HG03108 (cell line): Measurements from ENCODE around the gene FADS2.

Source experiments
- ATAC-seq: cut with Tn5 transposase; IDR thresholded peaks from one replicate; pipeline ENCODE4 v1.9.1; 2021; ENCODE audit warnings: moderate library complexity; ENCODE audit not compliant: unreplicated experiment

FADS2 gene

DNA sequence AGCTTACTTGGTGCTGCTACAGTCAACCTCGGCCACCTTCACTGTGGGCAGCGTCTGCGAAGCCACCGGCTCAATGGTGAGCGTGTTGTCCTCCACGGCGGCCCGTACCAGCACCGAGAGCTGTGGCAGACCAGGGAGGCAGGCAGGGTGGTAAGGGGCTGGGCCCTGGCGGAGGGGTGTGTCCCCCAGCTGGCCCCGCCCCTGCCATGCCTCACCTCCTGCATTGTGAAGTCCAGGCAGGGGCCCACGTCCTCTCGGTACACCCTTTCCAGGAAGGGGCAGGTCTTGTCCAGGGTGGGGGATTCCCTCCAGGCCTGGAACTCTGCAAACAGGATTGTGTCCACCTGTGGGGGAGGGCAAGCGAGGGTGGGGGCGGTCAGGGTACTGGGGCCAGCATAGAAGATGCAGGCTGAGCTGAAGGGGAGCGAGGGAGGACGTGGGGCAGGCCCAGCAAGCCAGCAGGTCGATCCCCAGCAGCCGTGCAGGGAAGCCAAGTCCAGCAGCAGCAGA lies 76.5 kb downstream of the FADS2 start:
- ATAC-seq: no peak

DNA sequence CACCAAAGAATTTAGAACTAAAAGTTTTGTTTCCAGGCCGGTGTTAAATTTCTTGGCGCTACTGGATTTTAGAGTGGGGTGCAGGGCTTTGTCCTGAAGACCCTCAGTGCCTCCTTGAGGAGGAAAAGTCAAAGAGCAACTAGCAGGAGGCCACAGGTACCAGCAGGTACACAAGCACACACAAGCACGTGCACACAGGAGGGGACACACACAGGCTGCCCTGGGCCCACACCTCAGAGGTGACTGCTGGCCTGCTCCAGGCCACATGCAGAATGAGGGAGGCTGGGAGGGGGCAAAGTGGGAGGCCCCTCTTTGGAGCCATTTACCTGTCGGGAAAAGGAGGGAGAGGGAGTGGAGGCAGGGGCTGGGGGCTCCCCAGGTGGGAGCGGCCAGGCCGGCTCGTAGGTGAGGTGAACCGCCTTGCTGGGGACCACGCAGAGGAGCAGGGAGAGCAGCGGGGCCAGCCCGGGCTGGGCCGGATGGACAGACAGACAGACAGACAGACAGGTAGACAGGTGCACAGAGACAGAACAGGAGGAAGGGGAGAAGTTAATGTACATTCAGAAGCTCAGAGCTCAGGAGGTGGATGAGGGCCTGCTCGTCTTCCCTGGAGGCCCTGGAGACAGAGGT lies 77.1 kb downstream of the FADS2 start:
- ATAC-seq: no peak

DNA sequence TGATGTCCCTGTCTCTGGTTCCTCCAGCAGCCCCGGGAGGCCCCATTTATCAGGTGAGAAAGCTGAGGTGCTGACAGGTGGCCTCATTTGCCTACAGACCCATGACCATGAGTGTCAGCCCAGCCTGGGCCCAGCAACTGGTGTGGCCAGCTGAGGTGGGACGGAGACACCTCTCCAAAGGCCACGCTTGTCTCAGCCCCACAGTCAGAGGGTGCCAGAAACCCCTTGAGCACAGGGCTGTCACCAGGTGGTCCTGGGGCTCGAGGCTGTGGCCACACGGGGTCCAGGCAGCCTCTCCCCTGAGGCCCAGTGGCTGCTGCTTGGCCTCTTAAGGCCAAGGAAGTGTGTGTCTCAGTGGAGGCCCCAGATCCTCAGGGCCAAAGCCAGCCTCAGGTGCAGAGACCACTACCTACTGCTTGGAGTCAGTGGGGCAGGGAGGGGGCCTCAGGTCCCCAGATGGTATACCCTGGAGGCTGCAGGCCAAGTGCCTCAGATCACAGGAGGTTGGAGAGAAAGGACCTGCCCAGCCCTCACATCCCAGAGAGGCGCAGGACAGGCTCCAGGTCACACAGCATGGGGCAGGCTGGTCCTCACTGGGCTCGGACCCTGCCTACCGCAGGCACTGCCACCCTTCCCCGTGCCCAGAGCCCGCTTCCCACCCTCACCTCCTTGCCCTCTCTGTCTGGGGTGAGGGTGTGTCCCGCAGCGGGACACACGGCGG lies 77.9 kb downstream of the FADS2 start:
- no peak for ATAC-seq

DNA sequence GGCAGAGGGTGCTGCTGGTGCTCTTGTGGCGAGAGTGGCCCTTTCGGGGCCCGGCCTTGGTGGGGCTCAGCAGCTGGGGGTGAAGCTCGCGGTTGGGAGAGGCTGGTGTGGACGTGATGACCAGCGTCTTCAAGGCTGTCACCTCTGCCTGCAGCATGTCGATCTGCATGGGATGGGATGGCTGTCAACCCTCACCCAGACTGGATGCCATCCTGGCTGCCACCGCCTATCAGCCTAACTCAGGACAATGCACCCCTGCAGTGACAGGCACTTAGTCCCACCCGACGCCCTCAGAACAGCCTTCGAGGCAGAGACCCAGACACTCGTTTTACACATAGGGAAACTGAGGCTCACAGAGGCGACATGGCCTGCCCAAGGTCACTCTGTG lies 78.4 kb downstream of the FADS2 start:
- ATAC-seq: no peak

DNA sequence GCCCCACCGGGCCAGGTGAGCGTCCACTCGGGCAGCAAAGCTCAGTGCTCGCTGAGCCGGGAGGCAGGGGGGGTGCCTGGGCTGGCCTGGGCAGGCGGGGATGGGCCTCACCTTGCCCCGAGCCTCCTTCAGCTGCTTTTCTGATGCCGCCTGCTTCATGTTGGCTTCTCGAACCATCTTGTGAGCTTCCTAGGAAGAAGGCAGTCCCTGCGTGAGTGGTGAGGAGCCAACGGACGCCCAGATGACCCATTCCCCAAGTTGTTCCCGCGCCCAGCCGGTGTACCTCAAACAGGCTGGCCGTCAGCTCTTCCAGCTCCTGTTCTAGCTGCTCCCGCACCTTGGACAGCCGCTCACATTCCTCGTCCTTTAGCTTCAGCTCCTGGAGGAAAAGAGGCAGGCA lies 79.2 kb downstream of the FADS2 start:
- no peak for ATAC-seq

DNA sequence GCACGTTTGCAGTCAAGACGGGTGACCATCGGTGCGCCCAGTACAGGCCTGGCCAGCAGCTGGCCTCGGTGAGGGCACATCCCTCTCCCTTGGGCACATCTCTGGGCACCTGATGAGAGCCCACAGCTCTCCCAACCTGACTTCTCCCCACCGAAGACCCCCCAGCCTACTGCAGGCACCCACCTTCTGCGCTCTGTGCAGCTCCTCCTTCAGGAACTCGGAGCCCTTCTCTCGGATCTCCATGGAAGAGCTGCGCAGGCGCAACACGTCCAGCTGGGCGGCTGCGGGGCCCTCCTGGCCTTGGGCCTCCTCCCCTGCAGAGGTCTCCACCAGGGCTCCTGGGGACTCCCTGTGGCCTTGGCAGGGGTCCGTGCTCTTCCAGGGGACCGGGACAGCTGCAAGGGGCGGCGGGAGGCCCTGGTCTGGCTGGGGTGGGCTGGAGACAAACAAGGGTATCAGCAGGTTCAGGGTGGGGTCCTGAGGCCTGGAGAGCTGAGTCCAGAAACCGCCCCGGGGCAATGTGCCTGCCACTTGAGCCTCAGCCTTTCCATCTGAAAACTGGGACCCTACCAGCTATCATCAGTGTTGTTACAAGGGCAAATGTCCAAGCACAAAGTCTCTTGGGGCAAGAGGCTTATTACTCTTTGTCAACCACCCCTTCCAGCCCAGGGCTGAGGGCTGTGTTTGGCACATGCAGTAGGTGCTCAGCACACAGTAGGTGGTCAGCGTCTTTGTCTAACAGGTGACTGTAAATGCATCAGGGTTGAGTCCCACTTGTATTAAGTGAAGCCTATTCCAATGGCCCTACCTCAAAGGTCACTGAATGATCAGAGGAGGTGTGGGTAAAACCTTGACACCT lies 80.0 kb downstream of the FADS2 start:
- no peak for ATAC-seq

DNA sequence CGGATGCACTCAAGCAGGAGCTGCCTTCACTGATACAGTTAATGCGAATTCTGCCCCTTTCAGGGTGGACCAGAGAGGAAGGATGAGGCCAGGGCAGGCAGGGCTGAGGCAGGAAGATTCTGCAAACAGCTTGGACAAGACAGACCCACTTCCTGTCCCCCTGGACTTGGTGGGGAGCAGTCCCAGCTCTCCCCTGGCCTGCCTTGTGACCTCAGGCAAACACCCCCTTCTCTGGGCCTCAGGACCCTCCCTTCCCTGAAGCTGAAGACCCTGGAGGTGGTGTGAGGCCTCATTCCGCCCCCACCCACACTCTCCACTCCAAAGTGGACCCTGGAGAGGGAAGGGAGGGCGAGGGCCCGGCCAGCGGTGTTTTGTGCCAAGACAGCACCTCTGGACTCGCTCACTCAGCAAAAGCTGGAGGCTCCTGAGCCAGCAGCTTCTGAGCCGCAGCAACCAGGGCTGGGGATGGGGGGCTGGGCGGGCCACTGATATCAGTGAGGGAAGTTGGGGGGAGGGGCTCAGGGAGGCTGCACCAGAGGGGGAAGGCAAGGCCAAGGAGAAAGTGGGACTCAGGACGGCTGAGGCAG lies 80.7 kb downstream of the FADS2 start:
- no peak for ATAC-seq

DNA sequence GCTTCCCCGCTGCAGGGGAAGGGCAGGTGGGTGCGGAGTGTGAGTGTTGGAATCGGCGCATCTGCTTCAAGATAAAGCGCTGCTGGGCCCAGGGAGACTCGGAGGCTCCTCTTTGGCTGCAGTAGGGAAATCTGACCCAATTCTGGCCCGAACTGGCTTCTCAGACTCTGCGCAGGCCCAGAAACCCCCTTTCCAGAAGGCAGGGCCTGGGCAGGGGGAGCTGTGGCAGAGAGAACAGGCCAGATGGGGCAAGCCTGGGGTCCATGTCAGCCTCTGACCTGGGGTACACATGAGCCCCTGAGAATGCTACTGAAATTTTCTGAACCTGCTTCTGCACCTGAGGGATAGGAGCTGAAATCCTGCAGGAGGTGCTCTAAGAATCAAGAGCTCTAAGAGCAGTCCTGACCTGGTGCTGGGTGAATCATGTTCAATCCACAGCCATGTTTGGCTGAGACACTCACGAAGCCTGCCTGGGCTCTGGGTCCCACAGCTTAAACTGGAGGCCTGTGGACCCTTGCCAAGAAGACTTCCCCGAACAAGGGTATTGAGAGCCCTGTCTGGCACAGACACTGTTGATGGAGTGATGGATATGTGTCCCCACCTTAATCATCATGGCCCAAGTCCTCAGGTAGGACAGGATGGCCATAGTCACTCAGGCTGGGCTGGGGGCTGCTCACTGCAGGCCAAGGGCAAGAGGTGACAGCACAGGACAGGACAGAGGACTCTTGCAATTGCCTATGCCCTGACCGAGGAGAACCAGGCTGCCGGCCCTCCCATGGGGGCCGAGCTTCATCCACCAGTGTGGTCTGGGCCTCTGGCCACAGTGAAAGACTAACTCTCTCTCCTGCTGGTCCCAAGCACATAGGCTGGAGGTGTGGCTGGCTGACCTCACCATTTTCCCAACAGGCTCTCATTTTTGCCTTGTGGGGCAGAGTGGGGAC lies 82.4 kb downstream of the FADS2 start:
- ATAC-seq: no peak

DNA sequence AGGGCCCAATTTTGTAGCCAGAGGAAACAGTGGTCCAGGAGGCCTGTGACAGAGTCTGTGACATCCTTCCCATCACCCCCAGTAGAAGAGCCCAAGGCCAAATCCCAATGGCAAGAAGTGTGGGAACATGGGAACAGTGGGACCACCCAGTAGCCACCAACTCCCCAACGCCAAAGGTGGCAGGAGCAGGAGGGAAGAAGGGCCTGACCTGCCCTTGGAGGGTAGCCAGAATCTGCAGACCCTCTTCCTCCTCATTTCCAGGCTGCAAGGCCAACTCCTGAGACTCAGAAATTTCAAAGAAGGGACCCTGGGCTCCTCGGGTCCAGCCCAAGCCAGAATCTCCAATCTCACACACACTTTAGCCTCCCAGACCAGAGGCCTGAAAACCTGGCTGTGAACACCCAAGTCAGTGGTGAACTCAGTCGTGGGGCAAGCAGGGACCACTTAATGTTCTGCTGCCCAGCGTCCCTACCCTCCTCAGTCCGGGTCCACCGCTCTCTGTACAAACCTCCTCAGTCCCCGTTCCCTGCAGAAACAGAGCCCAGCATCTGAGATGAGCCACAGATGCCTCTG lies 83.1 kb downstream of the FADS2 start:
- no peak for ATAC-seq

DNA sequence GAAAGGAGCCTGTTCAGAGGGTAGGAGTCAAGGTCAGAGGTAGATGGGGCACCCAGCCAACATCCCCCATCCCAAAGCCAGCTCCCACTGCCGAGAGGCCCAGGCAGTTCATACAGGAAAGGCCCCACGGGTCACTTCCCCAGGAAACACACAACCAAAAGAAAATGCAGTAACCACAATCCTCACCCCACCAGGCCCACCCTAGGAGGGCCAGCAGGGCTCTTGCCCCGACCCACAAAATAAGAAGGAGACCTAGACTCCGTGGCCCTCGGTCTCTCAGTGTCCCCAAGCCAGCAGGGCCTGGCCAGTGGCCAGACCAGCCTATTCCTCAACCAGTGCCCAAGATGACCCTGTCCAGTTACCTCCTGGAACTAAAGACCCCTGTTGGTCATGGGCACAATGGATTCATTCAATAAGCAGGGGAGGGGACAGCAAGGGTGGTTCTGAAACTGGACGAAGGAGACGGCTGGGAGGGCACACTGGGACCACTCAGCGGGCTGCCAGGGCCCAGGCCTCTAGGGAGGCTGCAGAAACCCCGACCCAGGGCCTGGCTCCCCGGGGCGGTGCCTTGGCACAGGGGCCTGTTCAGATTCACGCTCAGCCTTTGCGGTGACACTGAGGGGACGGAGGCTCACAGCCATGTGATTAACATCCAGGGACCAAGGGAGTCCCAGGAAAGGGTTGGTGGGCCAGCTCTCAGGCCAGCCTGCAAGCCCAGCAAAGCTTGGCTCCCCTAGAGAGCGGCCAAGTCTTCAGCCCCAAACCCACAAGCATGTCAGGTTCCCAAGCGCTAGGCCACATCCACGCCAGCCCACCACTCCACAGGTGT lies 83.8 kb downstream of the FADS2 start:
- no peak for ATAC-seq

DNA sequence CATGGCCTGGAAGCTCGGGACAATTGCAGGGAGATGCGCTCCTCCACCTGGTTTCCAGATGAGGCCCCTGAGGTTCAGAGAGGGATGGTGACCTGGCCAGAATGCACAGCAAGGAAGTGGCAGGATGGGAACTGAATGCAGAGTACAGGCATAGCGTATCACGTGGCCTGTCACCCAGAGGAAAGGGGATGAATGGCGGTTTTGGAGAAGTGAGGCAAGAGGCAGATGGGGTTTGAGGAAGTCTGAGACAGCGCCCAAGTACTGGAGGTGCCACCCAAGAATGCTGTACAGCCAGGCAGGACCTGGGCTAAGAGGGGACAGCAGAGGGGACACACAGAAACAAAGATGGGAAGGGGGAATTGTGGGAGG lies 84.4 kb downstream of the FADS2 start:
- ATAC-seq: no peak

DNA sequence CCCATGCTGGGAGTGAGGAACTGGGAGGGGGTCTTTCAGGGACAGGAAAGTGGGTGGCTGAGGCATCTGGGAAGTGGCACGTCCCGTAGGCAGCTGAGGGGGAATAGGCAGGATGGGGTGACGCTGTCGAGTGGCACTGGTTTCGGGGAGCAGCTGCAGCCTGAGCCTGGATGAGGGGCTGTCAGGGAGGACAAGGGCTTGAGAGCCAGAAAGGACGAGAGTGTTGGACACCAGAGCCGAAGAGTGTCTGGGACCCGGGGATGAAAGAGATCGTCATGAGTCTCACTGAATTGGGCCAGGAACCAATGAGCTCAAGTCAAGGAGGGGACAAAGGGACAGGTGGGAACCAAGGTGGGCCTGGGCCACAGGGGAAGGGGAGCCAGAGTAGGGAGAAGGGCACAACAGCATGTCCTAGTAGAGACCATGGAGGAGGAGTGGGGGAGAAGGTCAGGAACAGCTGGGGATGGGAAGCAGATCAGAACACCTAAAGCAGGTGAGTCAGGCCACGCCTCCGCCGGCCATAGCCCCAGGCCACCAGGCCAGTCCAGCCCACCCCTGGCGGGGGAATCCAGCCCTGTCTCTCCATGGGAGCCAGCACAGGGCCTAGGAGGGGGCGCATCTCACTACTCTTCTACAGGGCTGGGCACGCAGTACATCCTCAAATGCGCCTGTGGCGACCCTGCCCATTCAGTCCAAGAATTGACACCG lies 85.0 kb downstream of the FADS2 start:
- ATAC-seq: no peak

DNA sequence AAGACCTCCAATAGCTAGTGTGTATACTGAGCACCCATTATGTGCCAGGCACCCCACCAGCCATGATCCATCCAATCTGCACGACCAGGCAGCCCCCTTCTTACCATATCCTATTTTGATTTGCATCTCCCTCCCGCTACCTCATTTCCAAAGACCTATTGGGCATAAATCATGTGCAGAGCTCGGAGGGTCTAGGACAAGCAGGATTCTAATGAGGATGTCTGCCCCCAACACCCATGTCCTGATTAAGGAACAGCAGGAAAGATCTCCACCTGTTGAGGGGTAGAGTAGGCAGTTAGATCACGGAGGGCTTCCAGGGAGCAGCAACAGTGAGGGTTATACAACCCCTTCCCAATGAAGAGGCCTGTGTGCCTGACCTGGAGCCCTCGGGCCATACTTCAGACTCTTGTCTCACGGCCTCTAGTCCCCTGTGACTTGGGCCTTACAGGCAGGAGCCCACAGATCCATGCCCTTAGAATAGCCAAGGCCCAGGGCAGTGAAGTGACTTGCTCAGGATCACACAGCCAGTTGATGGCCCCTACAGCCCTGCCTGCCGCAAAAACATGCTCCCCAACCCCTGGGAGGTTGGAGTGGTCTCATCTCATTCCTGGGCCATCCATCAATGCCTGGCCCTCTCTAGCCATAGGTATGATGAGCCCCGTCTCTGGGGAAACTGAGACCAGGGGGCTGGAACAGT lies 85.7 kb downstream of the FADS2 start:
- no peak for ATAC-seq

DNA sequence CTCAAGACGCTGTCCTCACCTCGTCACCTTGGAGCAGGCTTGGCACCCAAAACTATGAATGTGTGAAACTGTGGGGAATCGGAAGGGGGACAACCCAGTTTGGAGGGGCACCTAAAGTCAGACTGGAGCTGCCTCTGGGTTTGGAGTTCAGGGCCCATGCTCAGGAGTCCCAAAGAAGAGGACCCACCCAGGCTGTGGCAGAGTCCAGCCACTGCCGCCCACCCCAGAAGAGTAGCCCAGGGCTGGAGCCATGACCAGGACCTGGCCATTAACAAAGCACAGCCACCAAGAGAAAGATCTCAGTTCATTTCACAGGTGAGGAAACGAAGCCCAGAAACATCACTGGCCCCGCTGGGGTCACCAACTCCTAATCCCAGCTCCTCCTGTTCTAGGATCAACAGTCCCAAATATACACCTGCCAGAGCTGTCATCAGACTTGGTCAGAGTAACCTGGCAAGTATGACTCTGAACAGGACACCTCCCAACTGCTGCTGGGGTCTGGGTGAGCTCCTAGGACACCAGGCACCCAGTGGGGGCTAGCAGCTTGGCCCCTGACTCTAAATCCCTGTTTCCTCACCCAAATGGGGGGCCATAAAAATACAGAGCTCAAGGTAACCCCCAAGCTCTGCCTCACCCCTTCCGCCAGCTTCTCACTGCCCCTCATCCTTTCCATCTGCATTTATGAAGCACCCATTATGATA lies 86.5 kb downstream of the FADS2 start:
- ATAC-seq: no peak

DNA sequence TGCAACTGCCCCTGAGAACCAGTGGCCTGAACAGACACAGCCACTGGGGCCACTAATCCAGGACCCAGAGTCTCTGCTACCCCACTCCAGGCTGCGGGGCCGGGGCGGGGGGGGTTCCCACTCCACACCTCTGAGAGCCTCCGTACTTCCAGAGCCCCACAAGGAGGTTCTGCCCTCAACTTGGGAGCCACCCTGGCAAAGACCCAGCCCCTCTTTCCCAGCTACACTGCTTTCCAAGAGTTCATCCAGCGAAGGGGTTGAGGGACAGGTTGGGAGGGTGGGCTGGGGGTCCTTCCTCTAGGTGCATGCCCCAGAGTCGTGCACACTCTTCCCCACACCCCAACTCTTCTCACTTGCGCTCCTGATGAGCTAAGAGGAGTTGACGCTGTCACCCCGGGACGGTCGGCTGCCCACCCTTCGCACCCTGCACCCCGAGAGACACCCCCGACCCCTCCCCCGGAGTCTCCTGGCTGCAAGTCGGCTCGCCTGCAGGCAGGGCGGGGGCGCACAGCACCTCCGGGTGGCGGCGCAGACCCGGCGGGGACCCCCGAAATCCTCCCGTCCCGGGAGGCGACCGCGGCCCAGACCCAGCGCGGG lies 88.7 kb downstream of the FADS2 start:
- no peak for ATAC-seq
